ENCODE results near the gene EIF3L.
"Not testable (repeated sequence)": the region's sequence is repeated elsewhere in the genome, so short reads cannot be mapped to it uniquely, and the experiment has no call there.

Gene EIF3L

DNA sequence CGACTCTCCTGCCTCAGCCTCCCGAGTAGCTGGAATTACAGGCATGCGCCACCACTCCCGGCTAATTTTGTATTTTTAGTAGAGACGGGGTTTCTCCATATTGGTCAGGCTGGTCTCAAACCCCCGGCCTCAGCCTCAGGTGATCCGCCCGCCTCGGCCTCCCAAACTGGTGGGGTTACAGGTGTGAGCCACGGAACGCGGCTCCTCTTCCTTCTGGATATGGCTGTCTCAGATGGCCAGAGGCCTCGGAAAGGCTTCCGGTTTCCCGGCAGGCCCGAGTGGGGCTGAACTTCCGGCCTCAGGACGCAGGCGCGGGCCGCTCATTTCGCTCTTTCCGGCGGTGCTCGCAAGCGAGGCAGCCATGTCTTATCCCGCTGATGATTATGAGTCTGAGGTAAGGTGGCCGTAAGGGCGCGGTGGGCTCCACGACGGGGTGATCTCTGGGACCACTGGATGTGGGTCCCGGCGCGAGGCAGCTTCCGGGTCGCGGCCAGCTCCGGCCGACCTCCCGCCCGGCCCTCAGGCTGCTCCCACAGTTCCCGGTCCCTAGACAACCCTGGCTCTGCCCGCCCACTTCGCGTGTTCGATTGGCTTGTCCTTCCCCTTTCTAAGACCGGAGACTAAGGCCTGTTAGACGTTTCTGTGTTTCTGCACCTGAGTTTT lies at the start of gene EIF3L:
Gene EIF3L, plus strand, starts transcription at position 331 of the 663 bp plus-strand sequence. Its CDS starts 31 bp downstream, at position 362.
- DNase-seq (ENCODE audit: low read depth): peak; percentile 81

DNA sequence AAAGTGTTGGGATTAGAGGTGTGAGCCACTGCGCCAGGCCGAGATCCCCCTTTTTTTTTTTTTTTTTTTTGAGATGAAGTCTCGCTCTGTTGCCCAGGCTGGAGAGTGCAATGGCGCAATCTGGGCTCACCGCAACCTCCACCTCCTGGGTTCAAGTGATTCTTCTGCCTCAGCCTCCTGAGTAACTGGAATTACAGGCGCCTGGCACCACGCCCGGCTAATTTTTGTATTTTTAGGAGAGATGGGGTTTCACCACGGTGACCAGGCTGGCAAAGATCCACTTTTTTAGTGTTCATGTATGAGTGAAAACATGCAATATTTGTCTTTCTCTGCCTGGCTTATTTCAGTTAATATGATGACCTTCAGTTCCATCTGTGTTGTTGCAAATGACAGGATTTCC lies 49.2 kb upstream of the EIF3L start:
- DNase-seq (ENCODE audit: low read depth): not testable (repeated sequence)

DNA sequence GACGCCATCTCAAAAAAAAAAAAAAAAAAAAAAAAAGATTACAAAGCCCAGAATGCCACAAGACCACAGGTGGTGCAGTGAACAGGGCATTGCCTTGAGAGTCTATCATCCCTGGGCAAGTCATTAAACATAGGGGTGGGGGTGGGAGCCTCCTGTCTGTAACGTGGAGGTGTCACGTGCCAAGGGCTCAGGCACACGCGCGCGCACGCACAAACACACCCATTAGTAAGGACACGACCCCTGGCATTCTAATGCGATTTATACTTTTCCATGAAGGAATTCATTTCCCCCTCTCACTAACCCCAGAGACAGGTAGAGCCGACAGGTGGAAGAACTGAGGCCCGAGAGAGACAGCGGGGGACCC lies 47.3 kb upstream of the EIF3L start:
- DNase-seq (ENCODE audit: low read depth): no peak

DNA sequence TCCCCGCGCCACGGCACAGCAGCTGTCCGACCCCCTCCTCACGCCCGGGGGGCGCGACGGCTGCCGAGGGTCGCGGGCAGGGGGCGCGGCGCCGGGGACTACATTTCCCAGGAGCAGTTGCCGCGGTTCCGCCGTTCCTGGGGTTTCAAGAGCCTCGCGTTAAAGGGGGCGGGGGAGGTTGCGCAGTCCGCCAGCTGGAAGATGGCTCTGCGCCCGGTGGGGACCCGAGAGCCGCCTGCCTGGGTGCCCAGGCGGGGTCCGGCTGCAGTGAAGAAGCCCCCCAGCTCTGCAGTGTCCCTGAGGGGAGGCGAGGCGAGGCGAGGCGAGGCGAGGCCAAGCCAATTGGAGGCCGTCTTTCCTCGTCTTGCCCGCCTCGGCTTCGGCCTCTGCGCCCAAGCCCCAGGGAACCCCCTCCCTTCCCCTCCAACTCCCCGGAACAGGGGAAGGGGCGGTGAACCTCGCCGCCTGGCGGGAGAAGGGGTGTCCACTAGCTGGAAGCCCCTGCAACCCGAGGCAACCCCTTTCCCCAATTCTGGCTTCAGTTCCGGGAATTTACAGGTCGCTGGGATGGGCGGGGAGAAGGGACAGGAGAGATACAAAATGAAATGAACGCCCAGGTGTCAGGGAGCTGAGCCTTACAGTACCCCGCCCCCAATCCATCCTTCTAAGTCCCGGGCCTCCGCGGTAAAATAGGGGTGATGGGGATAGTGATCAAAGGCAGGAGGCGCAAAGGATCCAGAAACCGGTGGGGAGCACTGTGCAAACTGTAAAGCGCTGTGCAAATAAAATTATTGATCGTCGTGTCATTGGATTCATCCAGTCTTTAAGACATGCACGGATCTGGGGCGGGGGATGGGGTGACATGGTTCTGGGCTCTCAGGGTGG lies 46.7 kb upstream of the EIF3L start:
- no peak for DNase-seq (ENCODE audit: low read depth)

DNA sequence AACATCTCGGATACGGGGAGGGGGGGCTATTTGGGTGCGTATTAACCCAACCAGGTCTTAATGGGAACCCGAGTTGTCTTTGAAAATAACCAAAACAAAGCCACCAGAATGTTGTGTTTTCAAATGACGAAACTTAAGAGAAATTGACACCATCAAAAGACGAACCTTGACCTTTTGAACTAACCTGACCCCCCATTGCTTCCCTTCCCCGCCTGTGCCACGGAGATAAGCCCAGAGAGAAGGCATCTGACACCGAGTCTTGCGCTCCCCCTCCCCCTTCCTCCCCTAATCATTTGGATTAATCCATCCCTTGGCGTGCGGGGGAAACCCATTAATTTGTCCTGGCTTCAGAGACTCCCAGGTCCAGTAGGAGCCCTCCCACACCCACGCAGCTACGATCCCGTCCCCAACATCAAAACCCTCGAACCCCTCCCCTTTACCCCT lies 46.0 kb upstream of the EIF3L start:
- no peak for DNase-seq (ENCODE audit: low read depth)

DNA sequence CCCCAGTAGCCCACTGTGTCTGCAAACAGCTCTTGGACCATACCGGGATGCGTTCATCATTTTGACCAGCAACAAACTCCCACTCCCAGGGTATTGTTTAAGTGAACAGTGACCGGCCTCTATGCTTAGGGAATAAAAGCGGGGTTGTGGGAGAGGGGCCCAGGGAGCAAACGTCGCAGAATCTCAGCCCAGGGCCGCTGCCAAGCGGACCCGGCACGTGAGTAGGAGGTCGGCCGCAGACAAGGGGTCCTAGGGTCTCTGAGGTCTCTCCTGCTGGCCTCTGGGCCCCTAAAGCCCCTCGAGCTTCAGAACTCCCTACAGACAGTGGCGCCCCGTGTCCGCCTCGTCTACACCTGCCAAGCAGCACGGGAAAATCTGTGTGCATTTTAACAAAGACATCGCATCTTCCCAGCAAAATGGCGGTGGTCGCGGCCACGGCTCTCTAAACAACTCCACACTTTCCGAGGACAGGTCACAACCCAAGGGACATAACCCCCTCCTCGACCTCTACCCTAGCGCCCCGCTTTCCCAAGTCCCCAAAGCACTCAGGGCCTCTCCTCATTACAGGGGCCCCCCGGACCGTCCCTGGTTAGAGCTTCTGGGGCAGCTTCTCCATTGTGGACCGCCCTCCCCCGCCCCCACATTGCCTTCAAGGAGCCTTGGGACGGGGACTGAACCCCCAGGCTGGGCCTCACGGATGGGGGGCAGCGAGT lies 45.4 kb upstream of the EIF3L start:
- no peak for DNase-seq (ENCODE audit: low read depth)

DNA sequence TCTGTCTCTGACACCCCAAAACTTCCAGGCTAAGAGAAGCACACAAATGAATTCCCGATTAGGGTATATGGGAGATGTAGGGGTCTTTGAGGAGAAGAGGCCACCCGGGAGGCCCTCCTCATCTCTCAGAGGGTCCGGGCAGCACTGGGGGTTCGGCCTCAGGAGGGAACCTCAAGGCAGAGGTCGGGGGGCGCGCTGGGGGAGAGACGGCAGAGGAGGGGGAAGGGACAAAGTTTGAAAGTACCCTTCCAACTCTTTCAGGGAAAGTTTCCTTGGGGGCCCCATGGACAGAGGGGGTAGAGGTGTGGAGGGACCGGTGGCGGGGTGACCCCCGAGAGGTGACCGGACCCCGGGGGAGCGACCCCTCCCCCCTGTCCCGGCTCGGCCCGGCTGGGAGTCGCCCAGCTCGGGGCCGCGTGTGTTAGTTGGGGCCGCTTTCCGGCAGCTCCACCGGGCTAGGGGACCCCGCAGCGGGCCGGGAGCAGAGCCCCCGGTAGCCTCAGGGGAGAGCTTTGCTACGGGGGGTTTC lies 44.8 kb upstream of the EIF3L start:
- no peak for DNase-seq (ENCODE audit: low read depth)

DNA sequence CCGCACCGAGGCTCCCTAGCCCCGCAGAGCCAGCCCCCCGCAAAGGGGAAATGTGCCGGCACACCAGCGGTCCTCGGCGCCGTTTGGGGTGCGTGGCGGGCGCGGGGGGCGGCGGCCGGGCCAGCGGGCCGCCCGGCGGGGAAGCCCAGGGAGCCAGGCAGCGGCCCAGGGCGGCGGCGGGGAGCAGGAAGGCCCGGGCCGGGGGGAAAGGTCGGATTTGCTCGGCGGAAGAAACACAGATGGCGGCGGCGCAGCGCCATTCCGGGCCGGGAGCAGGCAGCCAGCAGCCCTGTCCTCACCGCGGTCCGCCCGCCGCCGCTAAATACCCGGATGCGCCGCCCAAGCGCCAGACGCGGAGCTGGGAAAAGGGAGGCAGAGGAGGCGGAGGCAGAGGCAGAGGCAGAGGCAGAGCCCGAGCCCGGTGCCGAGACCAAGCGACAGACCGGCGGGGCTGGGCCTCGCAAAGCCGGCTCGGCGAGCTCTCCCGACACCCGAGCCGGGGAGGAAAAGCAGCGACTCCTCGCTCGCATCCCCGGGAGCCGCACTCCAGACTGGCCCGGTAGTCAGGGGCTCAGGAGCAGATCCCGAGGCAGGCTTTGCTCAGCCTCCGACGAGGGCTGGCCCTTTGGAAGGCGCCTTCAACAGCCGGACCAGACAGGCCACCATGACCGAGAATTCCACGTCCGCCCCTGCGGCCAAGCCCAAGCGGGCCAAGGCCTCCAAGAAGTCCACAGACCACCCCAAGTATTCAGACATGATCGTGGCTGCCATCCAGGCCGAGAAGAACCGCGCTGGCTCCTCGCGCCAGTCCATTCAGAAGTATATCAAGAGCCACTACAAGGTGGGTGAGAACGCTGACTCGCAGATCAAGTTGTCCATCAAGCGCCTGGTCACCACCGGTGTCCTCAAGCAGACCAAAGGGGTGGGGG lies 44.1 kb upstream of the EIF3L start:
- DNase-seq (ENCODE audit: low read depth): peak; percentile 19

DNA sequence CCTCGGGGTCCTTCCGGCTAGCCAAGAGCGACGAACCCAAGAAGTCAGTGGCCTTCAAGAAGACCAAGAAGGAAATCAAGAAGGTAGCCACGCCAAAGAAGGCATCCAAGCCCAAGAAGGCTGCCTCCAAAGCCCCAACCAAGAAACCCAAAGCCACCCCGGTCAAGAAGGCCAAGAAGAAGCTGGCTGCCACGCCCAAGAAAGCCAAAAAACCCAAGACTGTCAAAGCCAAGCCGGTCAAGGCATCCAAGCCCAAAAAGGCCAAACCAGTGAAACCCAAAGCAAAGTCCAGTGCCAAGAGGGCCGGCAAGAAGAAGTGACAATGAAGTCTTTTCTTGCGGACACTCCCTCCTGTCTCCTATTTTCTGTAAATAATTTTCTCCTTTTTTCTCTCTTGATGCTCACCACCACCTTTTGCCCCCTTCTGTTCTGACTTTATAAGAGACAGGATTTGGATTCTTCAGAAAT lies 43.4 kb upstream of the EIF3L start:
- DNase-seq (ENCODE audit: low read depth): no peak

DNA sequence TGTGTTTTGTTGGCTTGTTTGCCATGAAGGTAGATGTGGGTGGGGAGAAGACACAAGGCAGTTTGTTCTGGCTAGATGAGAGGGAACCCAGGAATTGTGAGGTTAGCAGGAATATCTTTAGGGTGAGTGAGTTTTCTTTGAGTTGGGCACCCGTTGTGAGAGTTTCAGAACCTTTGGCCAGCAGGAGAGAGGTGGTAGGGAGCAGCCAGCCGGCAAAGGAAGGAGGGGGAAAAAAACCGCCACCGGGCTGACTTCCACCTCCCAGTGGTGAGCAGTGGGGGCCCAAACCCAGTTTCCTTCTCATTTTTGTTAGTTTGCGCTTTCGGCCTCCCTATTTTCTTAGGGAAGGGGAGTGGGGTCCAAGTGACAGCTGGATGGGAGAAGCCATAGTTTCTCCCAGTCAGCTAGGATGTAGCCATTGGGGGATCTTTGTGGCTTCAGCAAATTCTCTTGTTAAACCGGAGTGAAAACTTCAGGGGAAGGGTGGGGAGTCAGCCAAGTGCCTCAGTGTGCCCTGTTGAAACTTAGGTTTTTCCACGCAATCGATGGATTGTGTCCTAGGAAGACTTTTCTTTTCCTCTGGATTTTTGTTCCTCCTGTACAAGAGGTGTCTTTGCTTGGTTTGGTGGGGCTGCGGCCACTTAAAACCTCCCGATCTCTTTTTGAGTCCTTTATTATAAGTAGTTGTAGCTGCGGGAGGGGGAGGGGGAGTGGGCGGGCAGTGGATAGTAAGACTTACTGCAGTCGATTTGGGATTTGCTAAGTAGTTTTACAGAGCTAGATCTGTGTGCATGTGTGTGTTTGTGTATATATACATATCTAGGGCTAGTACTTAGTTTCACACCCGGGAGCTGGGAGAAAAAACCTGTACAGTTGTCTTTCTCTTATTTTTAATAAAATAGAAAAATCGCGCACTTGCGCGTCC lies 42.5 kb upstream of the EIF3L start:
- DNase-seq (ENCODE audit: low read depth): no peak

DNA sequence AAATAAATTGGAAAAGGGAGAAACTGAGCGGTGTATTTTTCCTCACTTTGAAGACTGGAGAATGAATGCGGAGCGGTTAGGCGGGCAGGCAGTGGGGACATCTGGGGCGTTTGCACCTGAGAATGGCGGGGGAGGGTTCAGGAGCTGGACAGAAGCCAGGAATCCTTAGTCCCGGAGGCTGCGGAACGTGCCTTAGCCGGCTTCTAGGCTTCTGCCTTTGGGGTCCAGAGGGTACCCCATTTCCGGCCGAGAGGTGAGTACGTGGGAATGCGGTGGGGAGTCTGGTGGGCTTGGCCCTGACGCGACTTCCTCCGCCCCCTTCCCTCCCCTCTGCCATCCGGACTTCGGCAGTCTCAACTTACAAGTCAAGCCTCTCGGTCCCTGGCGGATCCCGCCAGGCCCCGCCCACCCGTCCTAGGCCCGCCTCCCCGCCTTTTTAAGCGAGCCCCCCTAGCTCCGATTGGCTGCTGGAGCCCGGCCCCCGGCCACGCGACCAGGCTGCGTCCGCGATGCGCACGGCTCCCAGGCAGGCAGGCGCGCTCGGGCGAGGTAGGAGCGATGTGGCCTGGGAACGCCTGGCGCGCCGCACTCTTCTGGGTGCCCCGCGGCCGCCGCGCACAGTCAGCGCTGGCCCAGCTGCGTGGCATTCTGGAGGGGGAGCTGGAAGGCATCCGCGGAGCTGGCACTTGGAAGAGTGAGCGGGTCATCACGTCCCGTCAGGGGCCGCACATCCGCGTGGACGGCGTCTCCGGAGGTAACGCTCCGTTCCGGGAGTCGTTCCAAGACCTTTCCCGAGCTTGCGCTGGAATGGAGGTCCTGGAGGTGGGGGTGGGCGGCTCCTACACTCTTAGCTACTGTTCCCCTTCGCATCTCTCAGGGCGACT lies 41.6 kb upstream of the EIF3L start, which contains the start of gene GCAT:
Gene GCAT, plus strand, starts transcription at position 525 of the 884 bp plus-strand sequence. Its CDS starts 34 bp downstream, at position 559.
- DNase-seq (ENCODE audit: low read depth): peak; percentile 73

DNA sequence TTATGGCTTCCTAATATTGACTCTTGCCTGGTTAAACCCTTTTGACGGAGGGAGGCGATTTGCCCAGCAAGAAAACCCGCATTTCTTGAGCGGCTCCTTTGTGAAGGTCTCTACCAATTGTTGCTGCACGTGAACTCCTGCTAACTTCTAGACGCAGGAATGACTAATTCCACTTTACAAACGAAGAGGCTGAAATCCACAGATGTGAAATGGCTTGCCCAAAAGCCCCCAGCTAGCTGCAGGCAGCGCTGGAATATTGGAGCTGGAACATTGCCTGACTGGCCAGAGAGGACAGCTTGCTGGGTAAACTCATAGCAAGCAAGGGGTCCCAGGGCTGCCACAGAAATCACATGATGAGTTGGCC lies 40.9 kb upstream of the EIF3L start:
- no peak for DNase-seq (ENCODE audit: low read depth)

DNA sequence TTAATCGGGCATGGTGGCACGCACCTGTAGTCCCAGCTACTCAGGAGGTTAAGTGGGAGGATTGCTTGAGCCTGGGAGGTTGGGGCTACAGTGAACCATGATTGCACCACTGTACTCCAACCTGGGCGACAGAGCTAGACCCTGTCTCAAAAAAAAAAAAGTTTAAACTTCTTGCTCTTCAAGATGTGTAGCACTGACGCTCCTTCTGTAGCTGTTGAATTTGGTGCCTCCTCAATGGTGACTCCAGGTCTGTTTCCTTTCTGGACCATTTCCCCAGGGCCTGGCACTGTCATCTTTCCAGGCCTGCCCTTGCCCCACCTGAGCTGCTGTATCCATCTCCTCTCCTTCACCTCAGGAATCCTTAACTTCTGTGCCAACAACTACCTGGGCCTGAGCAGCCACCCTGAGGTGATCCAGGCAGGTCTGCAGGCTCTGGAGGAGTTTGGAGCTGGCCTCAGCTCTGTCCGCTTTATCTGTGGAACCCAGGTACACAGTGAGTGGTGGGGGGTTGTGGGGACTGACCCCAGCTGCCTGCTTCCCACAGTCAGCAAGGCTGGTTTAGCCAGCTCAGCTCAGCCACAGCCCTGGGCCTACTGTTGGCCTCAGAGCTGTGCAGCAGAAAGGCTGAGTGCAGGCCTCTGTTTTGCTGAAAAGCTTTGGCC lies 39.4 kb upstream of the EIF3L start:
- DNase-seq (ENCODE audit: low read depth): no peak

DNA sequence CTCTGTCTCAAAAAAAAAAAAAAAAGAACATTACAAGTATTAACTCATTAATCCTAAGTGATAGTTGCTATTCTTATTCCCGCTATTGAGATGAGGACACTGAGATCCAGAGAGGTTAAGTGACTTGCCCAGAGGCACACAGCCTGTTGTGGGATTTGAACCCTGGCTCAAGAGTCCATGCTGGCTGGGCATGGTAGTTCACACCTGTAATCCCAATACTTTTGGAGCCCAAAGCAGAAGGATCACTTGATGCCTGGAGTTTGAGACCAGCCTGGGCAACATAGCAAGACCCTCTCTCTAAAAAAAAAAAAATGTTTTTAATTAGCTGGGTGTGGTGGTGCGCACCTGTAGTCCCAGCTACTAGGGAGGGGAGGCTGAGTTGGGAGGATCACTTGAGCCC lies 37.4 kb upstream of the EIF3L start:
- DNase-seq (ENCODE audit: low read depth): no peak

DNA sequence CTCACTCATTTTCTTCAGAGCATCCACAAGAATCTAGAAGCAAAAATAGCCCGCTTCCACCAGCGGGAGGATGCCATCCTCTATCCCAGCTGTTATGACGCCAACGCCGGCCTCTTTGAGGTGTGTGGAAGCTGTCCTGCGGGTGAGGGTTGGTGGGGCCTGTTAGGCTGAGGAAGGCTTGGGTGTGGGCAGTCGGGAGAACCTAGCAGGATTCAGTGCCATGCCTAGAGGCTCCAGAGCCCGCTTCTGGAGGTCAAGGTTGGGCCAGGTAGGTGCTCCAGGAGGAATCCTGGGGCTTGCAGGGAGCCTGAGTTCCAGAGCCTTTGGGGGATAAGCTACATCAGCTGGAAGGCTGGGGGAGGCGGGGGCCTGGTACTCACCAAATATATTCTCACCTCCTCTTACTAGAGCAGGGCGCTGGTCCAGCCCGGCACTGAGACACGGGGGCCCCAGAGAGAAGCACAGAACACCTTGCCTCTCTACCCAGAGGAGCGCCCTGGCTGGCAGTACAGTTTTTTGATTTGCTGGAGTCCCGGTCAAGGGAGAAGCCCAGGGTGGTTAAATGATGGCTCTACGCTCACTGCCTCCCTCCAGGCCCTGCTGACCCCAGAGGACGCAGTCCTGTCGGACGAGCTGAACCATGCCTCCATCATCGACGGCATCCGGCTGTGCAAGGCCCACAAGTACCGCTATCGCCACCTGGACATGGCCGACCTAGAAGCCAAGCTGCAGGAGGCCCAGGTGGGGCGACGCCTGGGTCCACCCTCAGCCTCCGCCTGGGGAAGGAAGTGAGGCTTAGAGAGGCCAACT lies 36.1 kb upstream of the EIF3L start:
- no peak for DNase-seq (ENCODE audit: low read depth)

DNA sequence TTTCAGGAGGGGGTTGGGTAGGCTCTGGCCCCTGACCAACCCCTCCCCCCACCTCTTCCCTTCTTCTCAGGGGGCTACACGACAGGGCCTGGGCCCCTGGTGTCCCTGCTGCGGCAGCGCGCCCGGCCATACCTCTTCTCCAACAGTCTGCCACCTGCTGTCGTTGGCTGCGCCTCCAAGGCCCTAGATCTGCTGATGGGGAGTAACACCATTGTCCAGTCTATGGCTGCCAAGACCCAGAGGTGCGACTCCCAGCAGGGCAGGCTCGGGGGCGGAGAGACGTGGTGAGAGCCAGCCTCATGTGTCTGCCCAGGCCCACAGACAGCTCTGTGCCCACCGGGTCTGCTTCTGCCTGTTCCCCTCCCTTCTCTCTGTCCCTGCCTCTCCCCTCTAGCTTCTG lies 33.6 kb upstream of the EIF3L start:
- no peak for DNase-seq (ENCODE audit: low read depth)

DNA sequence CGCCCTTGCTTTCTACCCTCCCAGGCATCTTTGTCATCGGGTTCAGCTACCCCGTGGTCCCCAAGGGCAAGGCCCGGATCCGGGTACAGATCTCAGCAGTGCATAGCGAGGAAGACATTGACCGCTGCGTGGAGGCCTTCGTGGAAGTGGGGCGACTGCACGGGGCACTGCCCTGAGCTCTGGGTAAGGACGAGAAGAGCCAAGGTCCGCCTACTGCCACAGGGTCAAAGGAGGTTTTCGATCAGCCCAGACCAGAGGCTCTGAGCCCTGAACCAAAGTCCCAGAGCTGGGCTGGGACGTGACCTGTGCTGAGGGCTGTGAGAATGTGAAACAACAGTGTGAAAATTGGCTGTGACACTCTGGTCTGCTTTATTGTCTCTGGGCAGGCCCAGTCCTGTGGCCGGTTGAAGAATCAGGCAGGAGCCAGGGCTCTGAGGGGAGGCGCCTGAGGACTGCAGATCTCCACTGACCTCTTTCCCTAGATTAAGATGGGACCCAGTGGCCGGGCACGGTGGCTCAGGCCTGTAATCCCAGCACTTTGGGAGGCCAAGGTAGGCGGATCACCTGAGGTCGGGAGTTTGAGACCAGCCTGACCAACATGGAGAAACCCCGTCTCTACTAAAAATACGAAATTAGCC lies 32.6 kb upstream of the EIF3L start:
- no peak for DNase-seq (ENCODE audit: low read depth)

Measured in activated gamma-delta T cell treated with anti-CD3 and anti-CD28 coated beads, Interleukin-2, amount 50 U/mL, for 16 hours (primary cell).